GM23338 (cell line): ENCODE measurements around the gene TGFBRAP1. TPM values are rescaled to one million over a fixed set of nuclear protein-coding genes. Genes with fewer than 3 reads are reported as not detected.

Source experiments
- ATAC-seq: fragments of 200-7000 bp; cut with Tn5 transposase; 3 replicates; pipeline ENCODE4 v1.9.1; 2020
- DNase-seq: peaks from one replicate; pipeline ENCODE4 v3.0.0-alpha.2; 2015; ENCODE audit warnings: low spot score
- H2AFZ ChIP-seq: fragments of 200-600 bp; sonication (generic); 2 replicates; pipeline ENCODE4 v1.8.0; 2016; ENCODE audit warnings: antibody characterized with exemption, mild to moderate bottlenecking, moderate library complexity
- H3F3A ChIP-seq: fragments of 200-600 bp; sonication (generic); replicated peaks from 2 replicates; pipeline ENCODE4 v1.8.0; 2017; ENCODE audit warnings: antibody characterized with exemption, mixed run types, low read depth
- H3K27ac ChIP-seq: fragments of 200-600 bp; sonication (generic); 2 replicates; pipeline ENCODE4 v1.6.1; 2016; ENCODE audit warnings: low read depth
- H3K27me3 ChIP-seq: fragments of 200-600 bp; sonication (generic); 2 replicates; pipeline ENCODE4 v1.8.0; 2016; ENCODE audit warnings: mild to moderate bottlenecking, mixed run types, moderate library complexity; ENCODE audit not compliant: insufficient read depth
- H3K36me3 ChIP-seq: fragments of 200-600 bp; sonication (generic); 2 replicates; pipeline ENCODE4 v1.8.0; 2016; ENCODE audit warnings: mild to moderate bottlenecking; ENCODE audit not compliant: insufficient read depth
- H3K4me1 ChIP-seq: fragments of 200-600 bp; sonication (generic); 2 replicates; pipeline ENCODE4 v1.8.0; 2016; ENCODE audit warnings: mild to moderate bottlenecking, moderate library complexity; ENCODE audit not compliant: insufficient read depth
- H3K4me2 ChIP-seq: fragments of 200-600 bp; sonication (generic); 2 replicates; pipeline ENCODE4 v1.7.1; 2017; ENCODE audit warnings: mixed run types
- H3K4me3 ChIP-seq: fragments of 200-600 bp; sonication (generic); 2 replicates; pipeline ENCODE4 v1.6.1; 2016; ENCODE audit warnings: mixed run types
- H3K79me2 ChIP-seq: fragments of 200-600 bp; sonication (generic); replicated peaks from 2 replicates; pipeline ENCODE4 v1.8.0; 2017; ENCODE audit warnings: mild to moderate bottlenecking; ENCODE audit not compliant: insufficient read depth
- H3K9me2 ChIP-seq: fragments of 200-600 bp; sonication (generic); 2 replicates; pipeline ENCODE4 v1.8.0; 2017; ENCODE audit not compliant: insufficient read depth
- H4K20me1 ChIP-seq: fragments of 200-600 bp; sonication (generic); replicated peaks from 2 replicates; pipeline ENCODE4 v1.8.0; 2017; ENCODE audit warnings: mild to moderate bottlenecking; ENCODE audit not compliant: insufficient read depth
- H3K27ac Mint-ChIP-seq: 2 replicates; pipeline ENCODE4 v1.8.0; 2020; ENCODE audit warnings: inconsistent platforms, mild to moderate bottlenecking, moderate library complexity, mixed read lengths
- H3K27me3 Mint-ChIP-seq: 3 replicates; pipeline ENCODE4 v1.8.0; 2022; ENCODE audit warnings: low read depth, mild to moderate bottlenecking, moderate library complexity, mixed read lengths, inconsistent platforms; ENCODE audit not compliant: insufficient read depth, poor library complexity
- H3K36me3 Mint-ChIP-seq: 3 replicates; pipeline ENCODE4 v1.8.0; 2021; ENCODE audit warnings: low read depth, mild to moderate bottlenecking, inconsistent platforms, moderate library complexity, mixed read lengths
- H3K4me1 Mint-ChIP-seq: 3 replicates; pipeline ENCODE4 v1.8.0; 2020; ENCODE audit warnings: mild to moderate bottlenecking, inconsistent platforms, mixed read lengths
- H3K4me3 Mint-ChIP-seq: 3 replicates; pipeline ENCODE4 v1.8.0; 2021; ENCODE audit warnings: moderate library complexity, mild to moderate bottlenecking, inconsistent platforms, mixed read lengths
- H3K9me3 Mint-ChIP-seq: 3 replicates; pipeline ENCODE4 v1.8.0; 2020; ENCODE audit warnings: moderate library complexity, mild to moderate bottlenecking, inconsistent platforms, mixed read lengths
- CREB1 ChIP-seq: fragments of 250-450 bp; sonication (Bioruptor Pico); IDR thresholded peaks from 2 replicates; pipeline ENCODE4 v1.5.0; 2020; ENCODE audit warnings: low read depth, mild to moderate bottlenecking, moderate library complexity
- EZH2 ChIP-seq: fragments of 200-600 bp; sonication (generic); IDR thresholded peaks from one replicate; pipeline ENCODE4 v1.8.0; 2017; ENCODE audit warnings: antibody characterized with exemption, mild to moderate bottlenecking, low read depth; ENCODE audit not compliant: unreplicated experiment
- JUNB ChIP-seq: IDR thresholded peaks from one replicate; pipeline ENCODE4 v1.6.1; 2016; ENCODE audit warnings: antibody characterized with exemption; ENCODE audit not compliant: unreplicated experiment
- POLR2AphosphoS5 ChIP-seq: IDR thresholded peaks from 2 replicates; pipeline ENCODE4 v1.6.1; 2016; ENCODE audit warnings: antibody characterized with exemption, low read depth
- REST ChIP-seq: IDR thresholded peaks from one replicate; pipeline ENCODE4 v1.6.1; 2018; ENCODE audit warnings: antibody characterized with exemption; ENCODE audit not compliant: unreplicated experiment
- STAT1 ChIP-seq: IDR thresholded peaks from one replicate; pipeline ENCODE4 v1.6.1; 2016; ENCODE audit warnings: antibody characterized with exemption; ENCODE audit not compliant: unreplicated experiment
- ZNF114 ChIP-seq: fragments of 250-450 bp; sonication (Bioruptor Pico); IDR thresholded peaks from 2 replicates; pipeline ENCODE4 v1.5.0; 2020; ENCODE audit warnings: mild to moderate bottlenecking, moderate library complexity
- ZNF331 ChIP-seq: fragments of 250-450 bp; sonication (Bioruptor Pico); IDR thresholded peaks from 2 replicates; pipeline ENCODE4 v1.5.0; 2020; ENCODE audit warnings: low read depth, mild to moderate bottlenecking, moderate library complexity
- ZNF462 ChIP-seq: fragments of 250-450 bp; sonication (Bioruptor Pico); IDR thresholded peaks from 2 replicates; pipeline ENCODE4 v1.5.0; 2020; ENCODE audit warnings: mild to moderate bottlenecking, moderate library complexity
- polyA plus RNA-seq: library from polyadenylated mRNA; unstranded; fragments of >200 nt; fragmentation: Nextera tagmentation; extraction: Ambion mirVana; gene quantifications from 2 replicates; pipeline ENCODE4 v1.2.1, GENCODE V29; 2016
- total RNA-seq: library from RNA; depleted of rRNA; stranded (reverse); fragments of >200 nt; shearing (Covaris generic); gene quantifications from 2 replicates; pipeline ENCODE4 v1.2.3, GENCODE V29; 2014

TGFBRAP1 gene
- total and polyA plus RNA-seq, 2 experiments from 2014 or later: 6.3 to 23.5 TPM

GRCh38 chr2:105255979-105256378 lies 73.6 kb downstream of the TGFBRAP1 start (continued):
- TF ChIP-seq EZH2 (no peak), POLR2AphosphoS5 (no peak), CREB1 (no peak), JUNB (no peak), REST (no peak), STAT1 (no peak), ZNF114 (CRISPR knock-in tag) (no peak), ZNF331 (CRISPR knock-in tag) (no peak)

GRCh38 chr2:105254531-105255210 lies 74.9 kb downstream of the TGFBRAP1 start:
- H3K79me2 ChIP-seq: no peaks in the 10 kb centered on the region
- H3K27me3 ChIP-seq: no peaks in the 10 kb centered on the region
- no peaks in the 10 kb centered on the region for H3K36me3 ChIP-seq
- Mint-ChIP-seq H3K9me3 (peaks cover 15% of the 10 kb centered on the region), H3K4me3 (no peak overlapping the region), H3K4me1 (peaks cover 8% of the 10 kb centered on the region), H3K27me3 (peaks cover 4% of the 10 kb centered on the region), H3K27ac (no peak overlapping the region), H3K36me3 (peaks cover 5% of the 10 kb centered on the region; the same call in 2 of the 3 replicates)
- H3F3A ChIP-seq: no peaks in the 10 kb centered on the region
- no peak overlapping the region for H3K27ac ChIP-seq
- H3K4me2 ChIP-seq: no peak overlapping the region
- ATAC-seq (no peak), DNase-seq (no peak)
- H3K9me2 ChIP-seq: no peaks in the 10 kb centered on the region; the same call in none of the 2 replicates
- H2AFZ ChIP-seq: no peak overlapping the region
- peaks cover 4% of the 10 kb centered on the region; the same call in 1 of the 2 replicates for H3K4me1 ChIP-seq
- no peaks in the 10 kb centered on the region for H4K20me1 ChIP-seq
- H3K4me3 ChIP-seq: no peak overlapping the region
- TF ChIP-seq JUNB (no peak), REST (no peak), POLR2AphosphoS5 (no peak), EZH2 (no peak), ZNF331 (CRISPR knock-in tag) (no peak), ZNF114 (CRISPR knock-in tag) (no peak), ZNF462 (no peak), CREB1 (no peak)
